Activated CD8-positive, alpha-beta memory T cell treated with anti-CD3 and anti-CD28 coated beads, Interleukin-2, amount 50 U/mL, for 4 hours (primary cell): Measurements from ENCODE around the gene PIGV.
"Not testable (repeated sequence)": the region's sequence is repeated elsewhere in the genome, so short reads cannot be mapped to it uniquely, and the experiment has no call there.

Experiments
- DNase-seq: peaks from one replicate; pipeline ENCODE4 v3.0.0-alpha.2; 2020

PIGV gene

DNA sequence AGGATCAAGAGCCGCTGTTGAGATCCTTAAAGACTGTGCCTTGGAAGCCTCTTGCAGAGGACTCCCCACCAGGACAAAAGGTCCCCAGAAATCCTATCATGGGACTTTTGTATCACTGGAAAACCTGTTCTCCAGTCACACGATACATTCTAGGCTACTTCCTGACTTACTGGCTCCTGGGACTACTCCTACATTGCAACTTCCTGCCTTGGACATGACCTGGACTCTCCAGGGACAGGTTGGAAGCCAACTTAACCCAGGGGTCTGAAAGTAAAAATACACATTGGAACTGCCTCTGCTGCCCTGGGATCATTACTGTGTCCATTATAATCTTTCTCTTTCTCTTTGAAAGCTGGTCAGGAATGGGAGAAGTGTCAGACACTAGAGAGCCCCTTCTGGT is 9.9 kb downstream of the PIGV start:
- no peak for DNase-seq

DNA sequence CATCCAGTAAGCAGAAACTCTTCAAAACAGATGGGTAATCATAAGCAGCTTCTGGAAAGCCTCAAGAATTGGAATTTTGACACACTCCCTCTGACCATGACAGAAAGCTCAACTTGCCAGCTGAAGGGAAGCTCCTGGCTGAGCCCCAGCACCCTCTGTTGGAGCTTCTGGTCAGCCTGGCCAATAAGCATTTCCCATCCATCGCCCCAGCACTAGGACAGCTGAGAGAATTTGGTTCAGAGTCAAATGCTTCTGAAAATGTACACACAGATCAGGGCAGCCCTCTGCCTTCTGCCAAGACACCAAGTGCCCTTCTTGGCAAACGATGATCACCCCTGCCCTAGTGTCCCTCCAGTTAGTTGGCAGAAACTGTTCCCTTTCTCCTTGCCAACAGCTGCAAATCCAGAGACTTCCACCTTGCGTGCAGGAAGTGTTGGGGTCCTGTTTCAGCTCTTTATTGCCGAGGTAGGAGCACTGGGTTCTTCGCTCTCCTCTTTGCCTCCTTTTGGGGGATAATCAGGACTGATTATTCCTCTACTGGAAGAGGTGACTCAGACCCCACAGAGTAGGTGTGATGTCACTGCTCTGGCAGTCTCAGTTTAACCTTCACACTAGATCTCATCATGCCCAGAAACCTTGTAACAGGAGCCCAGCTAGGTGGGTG is 11.9 kb downstream of the PIGV start:
- DNase-seq: peak; percentile 39

DNA sequence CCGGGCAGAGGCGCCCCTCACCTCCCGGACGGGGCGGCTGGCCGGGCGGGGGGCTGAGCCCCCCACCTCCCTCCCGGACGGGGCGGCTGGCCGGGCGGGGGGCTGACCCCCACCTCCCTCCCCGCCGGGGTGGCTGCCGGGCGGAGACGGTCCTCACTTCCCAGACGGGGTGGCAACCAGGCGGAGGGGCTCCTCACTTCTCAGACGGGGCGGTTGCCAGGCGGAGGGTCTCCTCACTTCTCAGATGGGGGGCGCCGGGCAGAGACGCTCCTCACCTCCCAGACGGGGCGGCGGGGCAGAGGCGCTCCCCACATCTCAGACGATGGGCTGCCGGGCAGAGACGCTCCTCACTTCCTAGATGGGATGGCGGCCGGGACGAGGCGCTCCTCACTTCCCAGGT is 16.2 kb downstream of the PIGV start:
- DNase-seq: not testable (repeated sequence)

GRCh38 chr1:26810105-26810504 is 22.4 kb downstream of the PIGV start:
- DNase-seq: peak; percentile 77

DNA sequence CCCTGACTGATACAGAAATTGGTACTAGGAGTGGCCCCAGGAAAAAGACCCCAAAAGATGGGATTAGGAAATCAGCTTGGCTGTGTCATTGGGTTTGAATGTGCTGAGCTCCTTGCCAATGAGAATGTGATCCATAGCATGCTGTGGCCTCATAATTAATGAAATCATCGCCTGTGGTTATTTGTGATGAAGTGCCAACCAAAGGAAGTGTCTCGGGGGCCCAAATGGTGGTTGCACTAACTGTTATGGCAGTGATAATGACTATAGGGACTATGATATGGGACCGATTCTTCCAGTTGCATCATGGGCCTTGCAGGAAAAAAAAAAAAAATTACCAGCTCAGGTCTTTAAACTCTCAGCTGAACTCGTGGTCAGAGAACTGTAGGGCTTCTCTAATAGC is 23.3 kb downstream of the PIGV start:
- no peak for DNase-seq

DNA sequence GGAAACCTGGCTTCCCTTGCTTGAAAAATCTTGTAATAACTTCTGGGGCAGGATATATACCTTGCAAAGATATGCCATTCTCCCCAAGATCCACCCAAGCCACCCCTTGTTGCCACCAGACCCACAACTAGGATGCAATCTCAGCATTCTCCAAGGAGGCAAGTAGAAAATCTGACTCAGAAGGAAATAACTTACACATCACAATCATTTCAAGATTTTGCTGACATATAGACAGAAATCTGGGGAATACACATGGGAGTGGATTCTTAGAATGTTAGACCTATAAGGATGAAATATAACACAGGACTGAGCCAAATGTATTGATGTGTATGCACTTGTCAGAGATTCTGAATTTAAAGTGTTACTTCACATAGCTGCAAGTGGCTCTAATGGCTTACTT is 24.0 kb downstream of the PIGV start:
- DNase-seq: no peak

DNA sequence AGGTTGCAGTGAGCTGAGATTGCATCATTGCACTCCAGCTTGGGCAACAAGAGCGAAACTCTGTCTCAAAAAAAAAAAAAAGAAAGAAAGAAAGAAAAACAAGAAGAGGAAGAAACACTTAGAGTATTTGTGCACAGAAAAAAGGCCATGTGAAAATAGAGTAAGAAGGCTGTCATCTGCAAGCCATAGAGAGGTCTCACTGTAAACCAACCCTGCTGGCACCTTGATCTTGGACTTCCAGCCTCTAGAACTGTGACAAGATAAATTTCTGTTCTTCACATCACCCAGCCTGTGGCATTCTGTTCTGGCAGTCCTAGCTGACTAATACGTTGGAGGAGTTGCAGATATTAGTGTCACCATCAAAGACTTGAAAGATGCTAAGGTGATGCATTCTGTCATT is 26.6 kb downstream of the PIGV start:
- no peak for DNase-seq

DNA sequence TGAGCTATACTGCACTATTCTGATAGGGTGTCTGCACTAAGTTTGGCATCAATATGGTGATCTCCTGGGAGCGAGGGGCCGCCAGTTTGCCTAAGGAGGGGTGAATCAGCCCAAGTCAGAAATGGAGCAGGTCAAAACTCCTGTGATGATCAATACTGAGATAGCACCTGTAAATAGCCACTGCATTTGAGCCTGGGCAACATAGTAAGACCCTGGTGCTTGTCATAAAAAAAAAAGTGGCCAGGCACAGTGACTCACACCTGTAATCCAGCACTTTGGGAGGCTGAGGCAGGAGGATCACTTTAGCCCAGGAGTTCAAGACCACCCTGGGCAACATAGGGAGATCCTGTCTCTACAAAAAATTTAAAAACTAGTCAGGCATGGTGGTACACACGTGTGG is 27.1 kb downstream of the PIGV start:
- DNase-seq: no peak

GRCh38 chr1:26820784-26821269 is 33.1 kb downstream of the PIGV start:
- DNase-seq: no peak

- no peak for DNase-seq
Observed at GRCh38 chr1:26822737-26823395, 35.1 kb downstream of the PIGV start.

DNA sequence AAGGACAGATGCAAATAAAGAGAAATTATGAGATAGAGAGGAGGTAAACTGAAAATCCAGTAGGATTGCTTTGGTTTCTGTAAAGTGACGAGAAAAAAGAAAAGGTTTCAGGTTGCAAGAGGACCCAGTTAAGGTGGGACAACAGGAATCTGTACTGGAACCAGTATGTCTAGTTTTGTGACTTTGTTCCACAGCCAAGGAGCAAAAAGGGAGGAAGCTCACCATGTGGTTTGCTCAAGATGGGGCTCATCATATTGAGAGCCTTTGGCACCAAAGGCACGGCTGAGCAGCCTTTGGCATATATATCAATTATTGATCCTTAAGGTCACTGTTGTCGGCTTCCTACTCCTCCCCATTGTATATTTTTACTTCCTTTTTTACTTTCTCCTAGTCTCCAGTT is 37.0 kb downstream of the PIGV start:
- DNase-seq: no peak

DNA sequence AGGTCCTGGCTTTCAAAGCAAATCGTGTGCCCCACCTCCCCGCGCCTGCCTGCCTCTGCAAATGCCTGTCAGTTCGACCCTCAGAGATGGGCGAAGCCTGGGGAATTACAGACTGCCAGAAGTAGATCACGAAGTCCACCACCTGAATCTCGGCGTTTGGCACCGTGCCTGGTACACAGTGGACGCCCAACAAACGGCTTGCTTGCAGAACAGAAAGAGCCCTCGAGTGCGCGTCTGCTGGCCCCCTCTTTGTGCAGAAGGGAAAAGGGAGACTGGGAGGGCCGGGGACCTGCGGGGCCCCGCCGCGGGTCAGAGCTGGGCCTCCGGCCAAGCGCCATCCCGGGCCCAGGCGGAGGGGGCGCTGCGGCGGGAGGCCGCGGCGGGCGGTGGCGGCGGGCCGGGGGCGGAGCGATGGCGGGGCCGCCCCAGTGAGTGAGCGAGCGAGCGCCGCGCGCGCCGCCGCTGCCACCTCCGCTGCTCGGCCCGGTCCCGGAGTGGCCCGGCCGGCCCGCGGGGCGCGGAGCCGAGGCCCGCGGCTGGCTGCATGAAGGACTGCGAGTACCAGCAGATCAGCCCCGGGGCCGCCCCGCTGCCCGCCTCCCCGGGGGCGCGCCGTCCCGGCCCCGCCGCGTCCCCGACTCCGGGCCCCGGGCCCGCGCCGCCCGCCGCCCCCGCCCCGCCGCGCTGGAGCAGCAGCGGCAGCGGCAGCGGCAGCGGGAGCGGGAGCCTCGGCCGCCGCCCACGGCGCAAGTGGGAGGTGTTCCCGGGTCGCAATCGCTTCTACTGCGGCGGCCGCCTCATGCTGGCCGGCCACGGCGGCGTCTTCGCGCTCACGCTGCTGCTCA is 38.7 kb downstream of the PIGV start, which contains the start of gene ZDHHC18:
ZDHHC18 (plus strand) TSS at position 428 of the 845 bp plus-strand sequence; CDS start at position 545, 117 bp downstream.
- peak; percentile 74 for DNase-seq

DNA sequence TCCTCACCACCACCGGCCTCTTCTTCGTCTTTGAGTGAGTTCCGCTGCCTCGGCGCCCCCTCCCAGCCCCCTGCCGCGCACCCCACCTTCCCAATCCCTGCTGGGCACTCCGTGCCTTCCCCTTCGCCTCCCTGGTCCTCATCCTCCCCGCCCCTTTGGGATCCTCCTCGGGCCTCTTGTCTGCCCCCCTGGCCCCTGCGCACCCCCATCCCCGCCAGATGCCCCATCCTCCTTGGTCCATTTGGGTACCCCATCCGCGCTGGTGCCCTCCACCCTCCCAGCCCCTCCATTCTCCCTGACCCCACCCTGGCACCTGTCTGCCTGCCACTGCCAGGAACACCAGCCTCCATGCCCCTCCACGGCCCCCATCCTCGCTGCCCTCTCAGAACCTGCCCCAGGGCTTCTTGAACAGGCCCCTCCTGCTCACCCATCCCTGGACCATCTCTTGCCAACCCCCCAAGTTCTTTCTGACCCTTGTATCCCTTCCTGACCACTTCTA is 39.4 kb downstream of the PIGV start:
- no peak for DNase-seq

DNA sequence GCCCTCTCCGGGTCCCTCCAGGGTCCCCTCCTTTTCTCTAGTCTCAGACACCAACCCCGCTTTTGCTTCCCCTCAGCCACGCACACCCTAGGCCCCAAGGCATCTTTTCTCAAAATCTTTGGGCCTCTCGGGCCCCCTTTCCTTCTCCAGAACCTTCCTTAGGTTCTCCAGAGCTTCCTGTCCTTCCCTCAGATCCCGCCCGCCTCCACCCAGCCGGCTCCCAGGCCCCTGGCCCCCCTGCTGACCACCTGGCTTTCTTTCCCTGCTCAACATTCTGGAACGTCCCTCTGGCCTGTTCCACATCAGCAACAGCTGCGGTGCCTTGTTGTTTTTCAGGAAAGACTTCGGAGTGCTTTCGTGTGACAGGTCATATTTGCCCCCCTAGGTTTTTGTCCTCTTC is 39.9 kb downstream of the PIGV start:
- DNase-seq: no peak

- no peak for DNase-seq
Observed at GRCh38 chr1:26828411-26828991, 40.8 kb downstream of the PIGV start.

- DNase-seq: no peak
Observed at GRCh38 chr1:26829184-26829911, 41.6 kb downstream of the PIGV start.

- DNase-seq: no peak
Observed at GRCh38 chr1:26831059-26831458, 43.3 kb downstream of the PIGV start.

- no peak for DNase-seq
Observed at GRCh38 chr1:26831546-26832248, 43.9 kb downstream of the PIGV start.

- no peak for DNase-seq
Observed at GRCh38 chr1:26832249-26832960, 44.7 kb downstream of the PIGV start.

DNA sequence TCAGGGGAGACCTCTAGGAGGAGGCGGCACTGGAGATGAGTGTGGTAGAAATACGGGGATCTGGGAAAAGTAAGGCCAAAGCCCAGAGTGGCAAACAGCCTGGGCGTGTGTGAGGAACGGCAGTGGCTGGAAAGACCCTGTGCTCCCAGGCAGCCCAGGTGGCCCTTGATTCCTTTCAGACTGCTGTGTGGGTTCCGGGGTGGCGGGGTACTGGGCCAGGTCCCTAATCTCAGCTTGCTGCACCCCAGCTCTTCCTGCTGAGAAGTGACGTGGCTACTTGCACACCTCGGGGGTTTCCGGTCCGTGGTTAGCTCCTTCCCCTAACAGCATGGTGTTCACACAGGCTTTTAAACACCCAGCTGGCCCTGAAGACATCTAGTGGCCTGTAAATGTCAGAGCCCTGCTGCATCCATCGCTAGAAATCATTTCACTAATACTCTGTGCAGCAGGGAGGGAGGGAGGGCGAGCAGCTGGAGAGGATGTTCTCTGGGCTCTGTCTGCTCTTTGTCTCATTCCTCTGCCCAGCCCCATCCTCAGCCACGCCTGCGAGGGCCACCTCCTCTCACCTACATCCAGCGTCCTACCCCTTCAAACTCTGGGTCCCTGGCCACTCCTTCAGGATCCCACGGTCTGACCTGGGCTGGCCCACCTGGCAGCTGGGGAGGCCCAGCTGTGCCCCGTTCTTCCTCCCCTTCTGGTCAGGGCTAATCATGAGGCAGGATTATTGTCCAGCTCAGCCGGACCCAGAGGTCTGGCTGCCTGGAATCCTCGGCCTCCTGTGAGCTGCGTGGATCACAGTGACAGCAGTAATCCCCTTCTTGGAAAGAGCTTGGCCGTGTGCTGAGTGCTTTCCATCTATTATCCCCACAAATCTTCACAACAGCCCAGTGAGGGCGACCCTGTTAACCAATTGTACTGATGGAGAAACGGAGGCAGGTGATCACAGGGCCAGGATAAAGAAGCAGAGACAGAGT is 46.0 kb downstream of the PIGV start:
- DNase-seq: peak; percentile 85
